WTC11 (cell line): Measurements from ENCODE around the gene ATP6AP1. TPM values are rescaled to one million over a fixed set of nuclear protein-coding genes. Genes with fewer than 3 reads are reported as not detected.

Experiments
- ATAC-seq: fragments of 200-7000 bp; cut with Tn5 transposase; 2 replicates; pipeline ENCODE4 v1.10.0; 2021; ENCODE audit warnings: mild to moderate bottlenecking, moderate library complexity
- CTCF ChIA-PET: fragments of 300-600 bp; sonication (Branson Sonifier 250); formaldehyde crosslinking; loops from one replicate; lab custom pipeline; 2021; ENCODE audit warnings: antibody characterized with exemption; lab: Charles Lee
- POLR2A ChIA-PET: fragments of 350-600 bp; sonication (Branson Sonifier 250); formaldehyde crosslinking; loops from one replicate; lab custom pipeline; 2021; ENCODE audit warnings: antibody characterized with exemption; lab: Charles Lee
- DNase-seq: peaks from one replicate; pipeline ENCODE4 v3.0.0; 2021; ENCODE audit warnings: low spot score
- H3K27ac Mint-ChIP-seq: 2 replicates; pipeline ENCODE4 v1.8.0; 2021; ENCODE audit warnings: mixed read lengths
- H3K27me3 Mint-ChIP-seq: 2 replicates; pipeline ENCODE4 v1.8.0; 2021; ENCODE audit warnings: low read depth, mild to moderate bottlenecking, moderate library complexity, mixed read lengths
- H3K36me3 Mint-ChIP-seq: 2 replicates; pipeline ENCODE4 v1.8.0; 2021; ENCODE audit warnings: mixed read lengths
- H3K4me1 Mint-ChIP-seq: 2 replicates; pipeline ENCODE4 v1.8.0; 2022; ENCODE audit warnings: mixed read lengths
- H3K4me3 Mint-ChIP-seq: 2 replicates; pipeline ENCODE4 v1.8.0; 2021; ENCODE audit warnings: mild to moderate bottlenecking, moderate library complexity, mixed read lengths
- H3K9me3 Mint-ChIP-seq: 2 replicates; pipeline ENCODE4 v1.8.0; 2021; ENCODE audit warnings: mixed read lengths
- ATF1 ChIP-seq: sonication (generic); formaldehyde crosslinking; IDR thresholded peaks from 2 replicates; pipeline ENCODE4 v1.8.1; 2023; ENCODE audit warnings: mild to moderate bottlenecking, moderate library complexity, missing genetic modification reagents
- CREB1 ChIP-seq: sonication (generic); formaldehyde crosslinking; IDR thresholded peaks from 2 replicates; pipeline ENCODE4 v1.8.0; 2023; ENCODE audit warnings: mild to moderate bottlenecking, missing genetic modification reagents
- ELF4 ChIP-seq: sonication (generic); formaldehyde crosslinking; IDR thresholded peaks from 2 replicates; pipeline ENCODE4 v1.8.1; 2022; ENCODE audit warnings: low read depth, mild to moderate bottlenecking, moderate library complexity, missing genetic modification reagents
- ESRRA ChIP-seq: sonication (generic); formaldehyde crosslinking; IDR thresholded peaks from 2 replicates; pipeline ENCODE4 v1.8.1; 2022; ENCODE audit warnings: mild to moderate bottlenecking, missing genetic modification reagents, borderline replicate concordance
- ETV6 ChIP-seq: sonication (generic); formaldehyde crosslinking; IDR thresholded peaks from 2 replicates; pipeline ENCODE4 v1.8.1; 2022; ENCODE audit warnings: mild to moderate bottlenecking, missing genetic modification reagents
- FOXJ3 ChIP-seq: sonication (generic); formaldehyde crosslinking; IDR thresholded peaks from 2 replicates; pipeline ENCODE4 v1.9.0; 2021; ENCODE audit warnings: missing genetic modification reagents, mild to moderate bottlenecking, borderline replicate concordance
- FOXK1 ChIP-seq: sonication (generic); formaldehyde crosslinking; IDR thresholded peaks from 2 replicates; pipeline ENCODE4 v1.8.0; 2022; ENCODE audit warnings: mild to moderate bottlenecking, moderate library complexity, missing genetic modification reagents
- GTF2I ChIP-seq: fragments of 250-450 bp; sonication (Bioruptor Pico); conservative IDR thresholded peaks from 2 replicates; pipeline ENCODE4 v1.4.0; 2021; ENCODE audit warnings: mild to moderate bottlenecking
- NFE2L1 ChIP-seq: sonication (generic); formaldehyde crosslinking; IDR thresholded peaks from 2 replicates; pipeline ENCODE4 v1.8.1; 2023; ENCODE audit warnings: missing genetic modification reagents
- NR1H2 ChIP-seq: sonication (generic); formaldehyde crosslinking; IDR thresholded peaks from 2 replicates; pipeline ENCODE4 v1.9.0; 2021; ENCODE audit warnings: mild to moderate bottlenecking, moderate library complexity, missing genetic modification reagents
- NR2C2 ChIP-seq: sonication (generic); formaldehyde crosslinking; IDR thresholded peaks from 2 replicates; pipeline ENCODE4 v1.8.0; 2022; ENCODE audit warnings: mild to moderate bottlenecking, missing genetic modification reagents
- PRRX2 ChIP-seq: fragments of 250-450 bp; sonication (Bioruptor Pico); IDR thresholded peaks from 2 replicates; pipeline ENCODE4 v1.8.0; 2021; ENCODE audit warnings: mild to moderate bottlenecking
- SMAD3 ChIP-seq: sonication (generic); formaldehyde crosslinking; IDR thresholded peaks from 2 replicates; pipeline ENCODE4 v1.8.0; 2022; ENCODE audit warnings: missing genetic modification reagents, mild to moderate bottlenecking, borderline replicate concordance
- TEAD4 ChIP-seq: sonication (generic); formaldehyde crosslinking; IDR thresholded peaks from 2 replicates; pipeline ENCODE4 v1.8.0; 2022; ENCODE audit warnings: mild to moderate bottlenecking, missing genetic modification reagents
- ZNF138 ChIP-seq: sonication (generic); formaldehyde crosslinking; conservative IDR thresholded peaks from 2 replicates; pipeline ENCODE4 v1.8.1; 2022; ENCODE audit warnings: mild to moderate bottlenecking, moderate library complexity, missing genetic modification reagents
- ZNF416 ChIP-seq: fragments of 250-450 bp; sonication (Bioruptor Pico); IDR thresholded peaks from 2 replicates; pipeline ENCODE4 v1.9.0; 2021; ENCODE audit warnings: mild to moderate bottlenecking, inconsistent platforms
- ZNF671 ChIP-seq: fragments of 250-450 bp; sonication (Bioruptor Pico); IDR thresholded peaks from 2 replicates; pipeline ENCODE4 v1.8.0; 2021; ENCODE audit warnings: mild to moderate bottlenecking
- total RNA-seq: library from RNA; stranded (reverse); gene quantifications from 3 replicates; pipeline ENCODE4 v1.2.3, GENCODE V29; 2021
- TF ChIP-seq, protein P1 (sequence below): fragments of 250-450 bp; sonication (Bioruptor Pico); IDR thresholded peaks from 2 replicates; pipeline ENCODE4 v1.9.0; 2021; ENCODE audit warnings: mild to moderate bottlenecking, borderline replicate concordance
- TF ChIP-seq, protein P2 (sequence below): sonication (generic); formaldehyde crosslinking; IDR thresholded peaks from 2 replicates; pipeline ENCODE4 v1.8.0; 2022; ENCODE audit warnings: mild to moderate bottlenecking, missing genetic modification reagents
- TF ChIP-seq, protein P3 (sequence below): fragments of 250-450 bp; sonication (Bioruptor Pico); conservative IDR thresholded peaks from 2 replicates; pipeline ENCODE4 v1.9.0; 2021; ENCODE audit warnings: mild to moderate bottlenecking
- TF ChIP-seq, protein P4 (sequence below): sonication (generic); formaldehyde crosslinking; IDR thresholded peaks from 2 replicates; pipeline ENCODE4 v1.8.1; 2022; ENCODE audit warnings: mild to moderate bottlenecking, missing genetic modification reagents, moderate library complexity, borderline replicate concordance
- TF ChIP-seq, protein P5 (sequence below): sonication (generic); formaldehyde crosslinking; IDR thresholded peaks from 2 replicates; pipeline ENCODE4 v1.8.1; 2023; ENCODE audit warnings: mild to moderate bottlenecking, missing genetic modification reagents, moderate library complexity
- TF ChIP-seq, protein P6 (sequence below): sonication (generic); formaldehyde crosslinking; IDR thresholded peaks from 2 replicates; pipeline ENCODE4 v1.8.0; 2023; ENCODE audit warnings: mild to moderate bottlenecking, missing genetic modification reagents
- TF ChIP-seq, protein P7 (sequence below): sonication (generic); formaldehyde crosslinking; IDR thresholded peaks from 2 replicates; pipeline ENCODE4 v1.8.0; 2022; ENCODE audit warnings: mild to moderate bottlenecking, missing genetic modification reagents
- TF ChIP-seq, protein P8 (sequence below): sonication (generic); formaldehyde crosslinking; conservative IDR thresholded peaks from 2 replicates; pipeline ENCODE4 v1.8.1; 2022; ENCODE audit warnings: mild to moderate bottlenecking, missing genetic modification reagents

Gene ATP6AP1
- total RNA-seq, 1 experiment from 2014 or later, result 43.9 TPM

DNA sequence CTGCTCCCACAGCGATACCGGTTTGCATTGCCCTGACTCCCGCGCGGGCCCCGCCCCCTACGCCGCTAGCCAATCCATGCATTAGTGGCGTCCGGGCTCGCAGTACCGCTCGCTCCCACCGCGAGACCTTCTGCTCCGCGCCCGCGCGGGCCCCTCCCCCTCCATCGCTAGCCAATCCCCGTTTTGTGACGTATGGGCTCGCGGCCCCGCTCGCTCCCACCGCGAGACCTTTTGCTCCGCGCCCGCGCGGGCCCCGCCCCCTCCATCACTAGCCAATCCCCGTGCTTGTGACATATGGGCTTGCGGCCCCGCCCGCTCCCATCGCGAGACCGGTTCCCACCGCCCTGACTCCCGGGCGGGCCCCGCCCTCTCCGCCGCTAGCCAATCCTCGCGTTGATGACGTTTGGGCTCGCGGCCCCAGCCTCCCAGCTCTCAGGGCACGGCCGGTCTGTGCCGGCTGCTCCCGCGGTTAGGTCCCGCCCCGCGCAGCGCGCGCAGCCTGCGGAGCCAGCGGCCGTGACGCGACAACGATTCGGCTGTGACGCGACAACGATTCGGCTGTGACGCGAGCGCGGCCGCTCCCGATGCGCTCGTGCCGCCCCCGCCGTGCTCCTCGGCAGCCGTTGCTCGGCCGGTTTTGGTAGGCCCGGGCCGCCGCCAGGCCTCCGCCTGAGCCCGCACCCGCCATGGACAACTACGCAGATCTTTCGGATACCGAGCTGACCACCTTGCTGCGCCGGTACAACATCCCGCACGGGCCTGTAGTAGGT is 49.5 kb upstream of the ATP6AP1 start, which contains the start of gene EMD:
TSS of gene EMD (plus strand) at position 497 of the 770 bp plus-strand sequence. CDS start at position 687, 190 bp downstream.
- Mint-ChIP-seq H3K36me3 (peaks cover 9% of the 10 kb centered on the region), H3K27ac (peak within 1 kb of the TSS; percentile 100), H3K4me1 (peaks cover 20% of the 10 kb centered on the region), H3K9me3 (no peaks in the 10 kb centered on the region), H3K27me3 (peaks cover 8% of the 10 kb centered on the region), H3K4me3 (peak within 1 kb of the TSS; percentile 85)
- ATAC-seq (peak; percentile 83), DNase-seq (peak; percentile 95)
- POLR2A ChIA-PET, result interaction anchor here (1.0 to 3.3 kb wide), 4 partner anchors 8 to 30 kb away, joined by 3 to 13 read pairs (median 6); partner anchors contain the start of genes DNASE1L1 and RPL10
- CTCF ChIA-PET, result no interaction called here
- TF ChIP-seq NR2C2 (CRISPR knock-in tag) (no peak), ELF4 (CRISPR knock-in tag) (no peak), PRRX2 (CRISPR knock-in tag) (no peak), TEAD4 (no peak), GTF2I (no peak), NFE2L1 (no peak; the same call in 1 of the 2 replicates), ZNF416 (CRISPR knock-in tag) (no peak), SMAD3 (CRISPR knock-in tag) (no peak), ZNF138 (CRISPR knock-in tag) (no peak), FOXJ3 (CRISPR knock-in tag) (no peak), ESRRA (CRISPR knock-in tag) (no peak), NR1H2 (CRISPR knock-in tag) (no peak), ZNF671 (CRISPR knock-in tag) (no peak), FOXK1 (CRISPR knock-in tag) (peak; percentile 62), ETV6 (CRISPR knock-in tag) (peak; percentile 33; the same call in 1 of the 2 replicates), CREB1 (CRISPR knock-in tag) (no peak), ATF1 (no peak)
- TF ChIP-seq, protein P1, sequence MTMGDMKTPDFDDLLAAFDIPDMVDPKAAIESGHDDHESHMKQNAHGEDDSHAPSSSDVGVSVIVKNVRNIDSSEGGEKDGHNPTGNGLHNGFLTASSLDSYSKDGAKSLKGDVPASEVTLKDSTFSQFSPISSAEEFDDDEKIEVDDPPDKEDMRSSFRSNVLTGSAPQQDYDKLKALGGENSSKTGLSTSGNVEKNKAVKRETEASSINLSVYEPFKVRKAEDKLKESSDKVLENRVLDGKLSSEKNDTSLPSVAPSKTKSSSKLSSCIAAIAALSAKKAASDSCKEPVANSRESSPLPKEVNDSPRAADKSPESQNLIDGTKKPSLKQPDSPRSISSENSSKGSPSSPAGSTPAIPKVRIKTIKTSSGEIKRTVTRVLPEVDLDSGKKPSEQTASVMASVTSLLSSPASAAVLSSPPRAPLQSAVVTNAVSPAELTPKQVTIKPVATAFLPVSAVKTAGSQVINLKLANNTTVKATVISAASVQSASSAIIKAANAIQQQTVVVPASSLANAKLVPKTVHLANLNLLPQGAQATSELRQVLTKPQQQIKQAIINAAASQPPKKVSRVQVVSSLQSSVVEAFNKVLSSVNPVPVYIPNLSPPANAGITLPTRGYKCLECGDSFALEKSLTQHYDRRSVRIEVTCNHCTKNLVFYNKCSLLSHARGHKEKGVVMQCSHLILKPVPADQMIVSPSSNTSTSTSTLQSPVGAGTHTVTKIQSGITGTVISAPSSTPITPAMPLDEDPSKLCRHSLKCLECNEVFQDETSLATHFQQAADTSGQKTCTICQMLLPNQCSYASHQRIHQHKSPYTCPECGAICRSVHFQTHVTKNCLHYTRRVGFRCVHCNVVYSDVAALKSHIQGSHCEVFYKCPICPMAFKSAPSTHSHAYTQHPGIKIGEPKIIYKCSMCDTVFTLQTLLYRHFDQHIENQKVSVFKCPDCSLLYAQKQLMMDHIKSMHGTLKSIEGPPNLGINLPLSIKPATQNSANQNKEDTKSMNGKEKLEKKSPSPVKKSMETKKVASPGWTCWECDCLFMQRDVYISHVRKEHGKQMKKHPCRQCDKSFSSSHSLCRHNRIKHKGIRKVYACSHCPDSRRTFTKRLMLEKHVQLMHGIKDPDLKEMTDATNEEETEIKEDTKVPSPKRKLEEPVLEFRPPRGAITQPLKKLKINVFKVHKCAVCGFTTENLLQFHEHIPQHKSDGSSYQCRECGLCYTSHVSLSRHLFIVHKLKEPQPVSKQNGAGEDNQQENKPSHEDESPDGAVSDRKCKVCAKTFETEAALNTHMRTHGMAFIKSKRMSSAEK, result no peak
- TF ChIP-seq, protein P2, sequence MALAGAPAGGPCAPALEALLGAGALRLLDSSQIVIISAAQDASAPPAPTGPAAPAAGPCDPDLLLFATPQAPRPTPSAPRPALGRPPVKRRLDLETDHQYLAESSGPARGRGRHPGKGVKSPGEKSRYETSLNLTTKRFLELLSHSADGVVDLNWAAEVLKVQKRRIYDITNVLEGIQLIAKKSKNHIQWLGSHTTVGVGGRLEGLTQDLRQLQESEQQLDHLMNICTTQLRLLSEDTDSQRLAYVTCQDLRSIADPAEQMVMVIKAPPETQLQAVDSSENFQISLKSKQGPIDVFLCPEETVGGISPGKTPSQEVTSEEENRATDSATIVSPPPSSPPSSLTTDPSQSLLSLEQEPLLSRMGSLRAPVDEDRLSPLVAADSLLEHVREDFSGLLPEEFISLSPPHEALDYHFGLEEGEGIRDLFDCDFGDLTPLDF, result no peak
- TF ChIP-seq, protein P3, sequence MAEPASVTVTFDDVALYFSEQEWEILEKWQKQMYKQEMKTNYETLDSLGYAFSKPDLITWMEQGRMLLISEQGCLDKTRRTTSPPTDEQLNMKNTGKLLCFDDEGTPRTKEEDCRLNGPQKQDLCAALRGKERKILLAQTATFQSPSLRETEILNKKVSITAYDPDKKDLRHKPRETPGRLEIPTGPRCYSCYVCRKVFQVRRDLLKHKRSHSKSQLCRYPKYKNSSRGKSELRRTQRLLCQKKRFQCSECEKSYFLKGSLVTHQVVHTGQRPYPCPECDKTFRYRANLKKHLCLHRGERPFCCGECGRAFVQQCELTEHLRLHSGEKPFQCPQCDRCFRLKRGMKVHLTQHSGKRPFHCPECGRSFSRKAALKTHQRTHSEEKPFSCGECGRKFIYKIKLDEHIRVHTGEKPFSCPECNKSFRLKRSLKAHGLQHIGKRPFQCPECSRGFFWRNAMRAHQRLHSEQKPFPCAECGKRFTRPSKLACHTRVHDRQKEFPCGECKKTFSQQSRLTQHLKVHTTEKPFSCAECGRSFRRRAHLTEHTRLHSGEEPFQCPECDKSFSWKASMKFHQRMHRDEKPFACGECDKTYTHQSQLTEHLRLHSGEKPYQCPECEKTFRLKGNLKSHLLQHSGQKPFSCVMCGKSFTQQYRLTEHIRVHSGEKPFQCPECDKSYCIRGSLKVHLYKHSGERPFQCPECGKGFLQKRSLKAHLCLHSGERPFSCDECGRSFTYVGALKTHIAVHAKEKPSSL (CRISPR knock-in tag), result no peak
- TF ChIP-seq, protein P4, sequence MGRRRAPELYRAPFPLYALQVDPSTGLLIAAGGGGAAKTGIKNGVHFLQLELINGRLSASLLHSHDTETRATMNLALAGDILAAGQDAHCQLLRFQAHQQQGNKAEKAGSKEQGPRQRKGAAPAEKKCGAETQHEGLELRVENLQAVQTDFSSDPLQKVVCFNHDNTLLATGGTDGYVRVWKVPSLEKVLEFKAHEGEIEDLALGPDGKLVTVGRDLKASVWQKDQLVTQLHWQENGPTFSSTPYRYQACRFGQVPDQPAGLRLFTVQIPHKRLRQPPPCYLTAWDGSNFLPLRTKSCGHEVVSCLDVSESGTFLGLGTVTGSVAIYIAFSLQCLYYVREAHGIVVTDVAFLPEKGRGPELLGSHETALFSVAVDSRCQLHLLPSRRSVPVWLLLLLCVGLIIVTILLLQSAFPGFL, result no peak
- TF ChIP-seq, protein P5, sequence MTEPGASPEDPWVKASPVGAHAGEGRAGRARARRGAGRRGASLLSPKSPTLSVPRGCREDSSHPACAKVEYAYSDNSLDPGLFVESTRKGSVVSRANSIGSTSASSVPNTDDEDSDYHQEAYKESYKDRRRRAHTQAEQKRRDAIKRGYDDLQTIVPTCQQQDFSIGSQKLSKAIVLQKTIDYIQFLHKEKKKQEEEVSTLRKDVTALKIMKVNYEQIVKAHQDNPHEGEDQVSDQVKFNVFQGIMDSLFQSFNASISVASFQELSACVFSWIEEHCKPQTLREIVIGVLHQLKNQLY, result no peak
- TF ChIP-seq, protein P6, sequence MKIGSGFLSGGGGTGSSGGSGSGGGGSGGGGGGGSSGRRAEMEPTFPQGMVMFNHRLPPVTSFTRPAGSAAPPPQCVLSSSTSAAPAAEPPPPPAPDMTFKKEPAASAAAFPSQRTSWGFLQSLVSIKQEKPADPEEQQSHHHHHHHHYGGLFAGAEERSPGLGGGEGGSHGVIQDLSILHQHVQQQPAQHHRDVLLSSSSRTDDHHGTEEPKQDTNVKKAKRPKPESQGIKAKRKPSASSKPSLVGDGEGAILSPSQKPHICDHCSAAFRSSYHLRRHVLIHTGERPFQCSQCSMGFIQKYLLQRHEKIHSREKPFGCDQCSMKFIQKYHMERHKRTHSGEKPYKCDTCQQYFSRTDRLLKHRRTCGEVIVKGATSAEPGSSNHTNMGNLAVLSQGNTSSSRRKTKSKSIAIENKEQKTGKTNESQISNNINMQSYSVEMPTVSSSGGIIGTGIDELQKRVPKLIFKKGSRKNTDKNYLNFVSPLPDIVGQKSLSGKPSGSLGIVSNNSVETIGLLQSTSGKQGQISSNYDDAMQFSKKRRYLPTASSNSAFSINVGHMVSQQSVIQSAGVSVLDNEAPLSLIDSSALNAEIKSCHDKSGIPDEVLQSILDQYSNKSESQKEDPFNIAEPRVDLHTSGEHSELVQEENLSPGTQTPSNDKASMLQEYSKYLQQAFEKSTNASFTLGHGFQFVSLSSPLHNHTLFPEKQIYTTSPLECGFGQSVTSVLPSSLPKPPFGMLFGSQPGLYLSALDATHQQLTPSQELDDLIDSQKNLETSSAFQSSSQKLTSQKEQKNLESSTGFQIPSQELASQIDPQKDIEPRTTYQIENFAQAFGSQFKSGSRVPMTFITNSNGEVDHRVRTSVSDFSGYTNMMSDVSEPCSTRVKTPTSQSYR (CRISPR knock-in tag), result no peak
- TF ChIP-seq, protein P7, sequence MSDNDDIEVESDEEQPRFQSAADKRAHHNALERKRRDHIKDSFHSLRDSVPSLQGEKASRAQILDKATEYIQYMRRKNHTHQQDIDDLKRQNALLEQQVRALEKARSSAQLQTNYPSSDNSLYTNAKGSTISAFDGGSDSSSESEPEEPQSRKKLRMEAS (CRISPR knock-in tag), result peak; percentile 38; the same call in 1 of the 2 replicates
- TF ChIP-seq, protein P8, sequence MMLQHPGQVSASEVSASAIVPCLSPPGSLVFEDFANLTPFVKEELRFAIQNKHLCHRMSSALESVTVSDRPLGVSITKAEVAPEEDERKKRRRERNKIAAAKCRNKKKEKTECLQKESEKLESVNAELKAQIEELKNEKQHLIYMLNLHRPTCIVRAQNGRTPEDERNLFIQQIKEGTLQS (CRISPR knock-in tag), result no peak
